GF-D8 (cell line): ENCODE results near the gene ECHS1.
"Not testable (repeated sequence)": the region's sequence is repeated elsewhere in the genome, so short reads cannot be mapped to it uniquely, and the experiment has no call there.

Experiments
- DNase-seq: peaks from one replicate; lab custom pipeline; 2025; lab: John Stamatoyannopoulos, UW

The ECHS1 gene

DNA sequence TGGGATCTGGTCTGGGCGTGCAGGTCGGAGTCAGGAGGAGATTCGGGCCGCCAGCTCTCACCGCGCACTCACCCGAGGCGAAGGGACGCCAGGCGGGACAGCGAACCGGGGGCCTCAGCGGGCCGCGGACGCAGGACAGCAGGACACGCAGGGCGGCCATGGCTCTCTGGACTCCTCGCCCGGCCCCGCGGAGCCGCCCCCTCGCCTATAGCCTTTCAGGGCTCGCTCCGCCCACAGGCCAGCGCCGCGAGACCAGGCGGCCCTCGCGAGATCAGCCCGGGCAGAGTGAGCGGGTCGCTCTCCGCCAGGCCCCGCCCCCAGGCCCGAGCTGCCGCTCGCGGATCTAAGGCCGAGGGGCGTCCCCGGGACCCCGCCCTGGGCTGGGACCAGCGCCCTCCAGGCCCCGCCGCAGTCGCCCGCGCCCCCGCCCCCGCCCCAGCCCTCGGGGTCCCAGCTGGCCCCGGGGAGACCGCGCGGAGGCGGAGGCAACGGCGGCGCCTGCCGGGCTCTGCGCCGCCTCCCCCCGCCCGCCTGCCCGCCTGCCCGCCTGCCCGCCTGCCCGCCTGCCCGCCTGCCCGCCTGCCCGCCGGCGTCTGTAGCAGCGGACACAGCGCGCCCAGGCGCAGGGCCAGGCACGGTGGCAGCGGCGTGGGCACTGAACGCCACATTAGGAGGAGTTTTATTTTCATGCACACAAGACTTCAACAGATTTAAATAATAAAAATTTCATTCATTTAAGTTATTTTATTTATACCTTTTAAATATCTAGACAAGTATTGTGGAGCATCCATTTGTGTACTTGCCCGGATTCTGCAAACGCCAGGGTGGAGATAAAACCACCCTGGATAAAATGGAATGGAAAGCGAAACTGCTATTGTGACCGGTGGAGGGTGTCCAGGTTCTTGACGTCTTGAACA, at the start of gene ECHS1:
ECHS1 (minus strand) TSS at position 181 of the 917 bp plus-strand sequence; CDS start at position 160, 21 bp downstream.
- DNase-seq = peak; percentile 71

GRCh38 chr10:133422223-133422806, 49.2 kb upstream of the ECHS1 start:
- DNase-seq = no peak

- no peak for DNase-seq
Observed at GRCh38 chr10:133421336-133422222, 48.4 kb upstream of the ECHS1 start.

DNA sequence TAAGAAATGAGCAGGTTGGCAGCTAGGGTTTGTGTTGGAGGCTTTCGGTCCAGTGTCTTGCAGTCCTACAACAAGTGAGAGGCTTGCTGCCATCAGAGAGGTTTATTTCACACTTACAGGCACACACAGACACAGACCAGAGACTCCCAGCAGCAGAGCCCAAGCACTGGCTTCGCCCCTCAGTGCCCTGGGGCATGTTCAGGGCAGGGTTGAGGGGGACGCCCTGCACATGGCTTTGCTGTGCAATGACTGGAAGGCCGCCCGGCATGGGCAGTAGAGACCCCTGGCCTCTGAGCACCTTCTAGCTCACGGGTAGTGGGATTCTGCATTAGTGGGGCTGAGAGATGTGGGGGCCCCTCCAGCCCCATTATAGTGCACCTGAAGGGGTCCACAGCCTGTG, 47.4 kb upstream of the ECHS1 start:
- no peak for DNase-seq

DNA sequence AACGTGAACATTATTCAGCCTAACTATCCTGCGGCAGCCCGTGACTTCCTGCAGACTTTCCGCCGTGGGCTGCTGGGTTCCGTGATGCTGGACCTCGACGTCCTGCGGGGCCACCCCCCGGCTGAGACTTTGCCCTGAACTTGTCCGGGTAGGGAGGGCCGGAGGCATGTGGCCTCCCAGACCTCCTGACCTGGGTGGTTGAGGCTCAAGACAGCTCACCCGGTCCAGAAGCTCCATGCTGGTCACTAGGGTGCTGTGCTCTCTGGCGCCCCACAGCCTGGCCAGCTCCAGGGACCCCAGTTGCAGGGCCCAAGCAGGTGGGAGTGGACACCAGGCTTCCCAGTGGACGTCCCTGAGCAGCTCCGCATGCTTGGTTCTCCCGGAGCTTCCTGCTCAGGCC, 46.9 kb upstream of the ECHS1 start:
- DNase-seq = no peak

DNA sequence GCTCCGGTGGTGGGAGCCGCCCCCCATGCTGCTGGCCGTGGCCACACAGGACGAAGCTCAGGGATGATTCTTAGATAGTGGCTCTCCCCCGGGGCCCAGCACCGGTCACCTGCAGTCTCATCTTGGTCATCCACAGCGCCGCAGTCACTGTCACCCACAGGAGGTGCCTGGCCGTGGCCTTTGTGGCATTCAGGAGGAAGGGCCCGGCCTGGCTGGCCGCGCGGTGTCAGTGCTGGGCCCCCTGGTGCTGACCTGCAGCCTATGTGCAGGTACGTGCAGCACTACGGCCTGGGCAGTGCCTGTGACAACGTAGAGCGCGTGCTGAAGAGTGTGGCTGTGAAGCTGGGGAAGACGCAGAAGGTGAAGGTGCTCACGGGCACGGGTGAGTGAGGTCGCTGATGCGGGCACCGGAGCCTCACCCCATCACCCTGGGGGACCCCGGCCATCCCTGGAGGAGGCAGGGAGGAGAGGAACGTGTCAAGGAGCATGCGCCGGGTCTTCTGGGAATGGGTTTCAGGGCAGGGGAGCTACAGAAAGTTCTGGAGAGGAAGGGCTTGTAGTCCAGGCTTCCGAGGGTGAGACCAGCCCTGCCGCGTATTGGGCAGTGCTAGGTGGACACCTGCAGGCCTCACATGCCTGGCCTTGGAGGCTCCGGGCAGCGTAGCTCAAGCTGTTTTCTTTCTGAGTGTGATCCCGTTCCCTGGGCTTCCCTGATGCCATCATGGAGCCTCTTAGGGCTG, 46.2 kb upstream of the ECHS1 start:
- DNase-seq = no peak

DNA sequence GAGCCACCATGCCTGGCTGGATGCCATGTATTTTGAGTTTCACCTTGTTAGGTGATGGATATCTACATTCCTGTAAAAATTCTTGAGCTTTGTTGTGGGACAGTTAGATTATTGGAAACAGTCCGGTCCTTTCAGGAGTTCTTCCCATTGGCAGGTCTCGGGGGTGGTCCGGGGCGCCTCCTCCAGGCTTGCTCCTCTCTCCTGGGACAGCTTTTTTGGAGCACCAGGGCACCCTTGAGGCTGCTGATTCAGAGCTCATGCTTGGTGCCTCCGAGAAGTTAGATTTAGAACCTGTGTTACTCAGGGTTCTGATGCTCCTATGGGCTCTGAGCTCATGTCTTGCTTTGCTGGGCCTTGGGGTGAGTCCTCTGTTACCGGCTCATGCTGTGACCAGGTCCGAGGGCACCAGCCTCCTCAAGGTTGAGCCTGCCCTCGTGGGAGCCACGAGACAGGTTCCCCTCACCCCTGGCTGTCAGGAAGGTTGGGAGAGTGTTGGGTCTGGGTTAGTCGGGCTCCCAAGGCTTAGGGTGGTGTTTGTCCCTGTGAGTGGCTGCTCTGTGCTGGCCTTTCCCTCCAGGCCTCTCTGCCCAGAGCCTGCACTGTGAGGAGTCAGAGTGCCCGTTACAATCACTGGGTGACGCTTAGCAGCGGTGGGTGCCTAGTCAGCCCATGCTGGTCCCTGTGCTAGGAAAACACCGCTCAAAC, 45.3 kb upstream of the ECHS1 start:
- DNase-seq = no peak

DNA sequence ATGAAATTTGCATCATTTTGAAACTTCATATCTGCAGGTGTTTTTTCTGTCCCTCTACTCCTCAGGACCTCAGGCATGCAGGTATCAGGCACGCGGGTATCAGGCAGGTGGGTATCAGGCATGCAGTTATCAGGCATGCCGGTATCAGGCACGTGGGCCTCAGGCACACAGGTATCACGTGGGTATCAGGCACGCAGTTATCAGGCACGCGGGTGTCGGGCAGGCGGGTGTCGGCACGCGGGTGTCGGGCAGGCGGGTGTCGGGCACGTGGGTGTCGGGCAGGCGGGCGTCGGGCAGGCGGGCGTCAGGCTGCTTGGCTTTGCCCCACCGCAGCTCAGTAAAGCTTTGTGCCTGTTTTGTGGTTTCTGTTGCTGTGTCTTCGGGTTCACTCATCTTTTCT, 42.6 kb upstream of the ECHS1 start:
- DNase-seq = no peak

GRCh38 chr10:133414401-133414800, 41.2 kb upstream of the ECHS1 start:
- not testable (repeated sequence) for DNase-seq

DNA sequence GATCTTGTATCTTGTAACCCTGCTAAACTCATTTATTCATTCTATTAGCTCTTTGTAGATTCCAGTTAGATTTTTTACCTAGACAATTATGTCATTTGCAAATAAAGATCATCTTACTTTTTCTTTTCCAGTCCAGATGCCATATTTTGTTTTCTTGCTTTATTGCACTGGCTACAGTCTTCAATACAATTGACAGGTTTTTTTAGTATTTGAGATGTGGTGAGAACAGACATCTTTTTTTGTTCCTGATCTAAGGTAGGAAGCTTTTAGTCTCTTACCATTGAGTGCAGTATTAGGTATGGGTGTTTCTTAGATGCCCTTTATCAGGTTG, 39.2 kb upstream of the ECHS1 start:
- no peak for DNase-seq

- DNase-seq = no peak
Observed at GRCh38 chr10:133411523-133412380, 38.6 kb upstream of the ECHS1 start.

DNA sequence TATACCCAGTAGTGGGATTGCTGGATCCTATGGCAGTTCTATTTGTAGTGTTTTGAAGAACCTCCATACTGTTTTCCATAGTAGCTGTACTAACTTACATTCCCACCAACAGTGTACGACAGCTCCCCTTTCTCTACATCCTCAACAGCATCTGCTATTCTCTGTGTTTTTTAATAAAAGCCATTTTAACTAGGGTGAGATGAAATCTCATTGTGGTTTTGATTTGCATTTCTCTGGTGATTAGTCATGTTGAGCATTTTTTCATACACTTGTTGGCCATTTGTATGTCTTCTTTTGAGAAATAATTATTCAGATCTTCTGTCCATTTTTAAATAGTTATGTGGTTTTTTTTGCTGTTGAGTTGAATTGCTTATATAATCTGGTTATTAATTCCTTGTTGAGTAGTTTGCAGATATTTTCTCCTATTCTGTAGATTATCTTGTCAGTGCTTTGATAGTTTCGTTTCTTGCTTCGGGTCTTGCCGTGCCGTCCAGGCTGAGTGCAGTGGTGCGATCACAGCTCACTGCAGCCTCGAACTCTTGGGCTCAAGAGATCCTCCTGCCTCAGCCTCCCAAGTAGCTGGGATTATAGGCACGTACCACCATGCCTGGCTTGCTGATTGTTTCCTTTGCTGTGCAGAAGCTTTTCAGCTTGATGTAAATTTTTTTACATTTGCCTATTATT, 32.8 kb upstream of the ECHS1 start:
- DNase-seq = no peak

GRCh38 chr10:133405272-133405671, 32.1 kb upstream of the ECHS1 start:
- no peak for DNase-seq

DNA sequence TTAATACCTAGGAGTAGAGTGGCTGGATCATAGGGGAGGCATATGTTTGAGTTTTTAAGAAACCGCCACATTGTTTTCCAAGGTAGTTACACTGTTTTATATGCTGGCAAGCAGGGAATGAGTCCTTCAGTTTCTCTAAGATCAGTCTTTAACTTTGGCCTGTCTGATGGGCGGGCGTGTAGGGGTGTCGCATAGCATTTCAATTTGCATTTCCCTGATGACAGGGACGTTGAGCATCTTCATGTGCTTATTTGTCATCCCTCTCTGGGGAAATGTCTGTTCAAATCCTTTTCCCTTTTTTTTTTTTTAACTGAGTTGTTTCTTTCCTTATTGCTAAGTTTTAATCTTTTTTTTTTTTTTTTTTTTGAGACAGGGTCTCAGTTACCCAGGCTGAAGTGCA, 30.6 kb upstream of the ECHS1 start:
- DNase-seq = no peak

GRCh38 chr10:133403359-133403758, 30.2 kb upstream of the ECHS1 start:
- no peak for DNase-seq

DNA sequence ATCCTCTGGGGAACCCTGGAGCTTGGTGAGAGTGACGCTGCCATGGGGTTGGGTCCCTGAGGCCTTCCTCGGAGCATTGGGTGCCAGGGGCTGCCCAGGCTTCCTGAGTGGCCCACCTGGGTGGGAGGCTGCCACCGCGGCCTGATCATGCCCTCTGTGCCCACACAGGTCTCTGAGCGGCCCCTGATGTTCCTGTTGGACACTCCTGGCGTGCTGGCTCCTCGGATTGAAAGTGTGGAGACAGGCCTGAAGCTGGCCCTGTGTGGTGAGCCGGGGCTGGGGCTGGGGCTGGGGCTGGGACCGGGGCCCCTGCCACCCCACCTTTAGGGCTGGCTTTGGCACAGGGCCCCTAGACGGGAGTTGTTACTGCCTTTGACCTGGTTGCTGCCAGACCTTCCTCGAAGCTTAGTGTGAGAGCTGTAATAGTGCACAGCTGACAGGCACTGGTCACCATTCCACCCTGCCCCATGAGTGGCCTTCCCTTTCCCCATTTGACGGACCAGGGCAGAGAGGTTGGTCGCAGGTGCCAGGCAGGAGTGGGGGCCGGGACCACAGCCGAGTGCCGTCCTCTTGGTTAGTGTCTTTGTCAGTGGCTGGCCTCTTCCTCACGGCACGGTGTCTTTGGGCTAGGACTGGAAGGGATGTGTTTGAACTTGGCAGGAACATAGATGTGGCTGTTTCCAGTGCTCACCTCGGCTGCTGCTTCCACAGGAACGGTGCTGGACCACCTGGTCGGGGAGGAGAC, 29.0 kb upstream of the ECHS1 start:
- no peak for DNase-seq

DNA sequence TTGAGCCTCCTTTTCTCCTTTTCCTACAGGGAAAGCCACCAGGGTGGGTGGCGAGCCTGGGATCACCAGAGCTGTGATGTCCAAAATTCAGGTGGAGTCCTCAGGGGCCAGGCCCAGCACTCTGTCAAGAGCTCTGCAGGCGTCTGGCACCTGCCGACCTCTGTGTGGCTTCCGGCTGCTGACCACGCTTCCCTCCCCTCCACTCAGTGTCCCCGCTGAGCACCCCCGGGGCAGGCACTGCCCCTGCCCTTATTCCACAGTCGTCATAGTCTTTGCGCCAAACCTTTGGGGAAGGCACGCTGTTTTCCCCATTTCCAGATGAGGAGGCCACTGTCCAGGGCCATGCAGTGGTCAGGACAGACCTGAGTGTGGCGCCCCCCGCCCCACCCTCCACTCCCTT, 28.3 kb upstream of the ECHS1 start:
- DNase-seq = no peak

- DNase-seq = no peak
Observed at GRCh38 chr10:133400624-133401424, 27.7 kb upstream of the ECHS1 start.
